Dermis blood vessel endothelial cell (primary cell): ENCODE measurements around the gene PRUNE2. TPM values are rescaled to one million over a fixed set of nuclear protein-coding genes. Genes with fewer than 3 reads are reported as not detected.

Source experiments
- DNase-seq: peaks from one replicate; pipeline ENCODE4 v3.0.0; 2010
- total RNA-seq: library from RNA; depleted of rRNA; stranded (reverse); fragments of >200 nt; gene quantifications from 2 replicates; pipeline ENCODE4 v1.2.3, GENCODE V29; 2014

PRUNE2 gene
- total RNA-seq, 1 donor from 2014 or later = 7.8 TPM

DNA sequence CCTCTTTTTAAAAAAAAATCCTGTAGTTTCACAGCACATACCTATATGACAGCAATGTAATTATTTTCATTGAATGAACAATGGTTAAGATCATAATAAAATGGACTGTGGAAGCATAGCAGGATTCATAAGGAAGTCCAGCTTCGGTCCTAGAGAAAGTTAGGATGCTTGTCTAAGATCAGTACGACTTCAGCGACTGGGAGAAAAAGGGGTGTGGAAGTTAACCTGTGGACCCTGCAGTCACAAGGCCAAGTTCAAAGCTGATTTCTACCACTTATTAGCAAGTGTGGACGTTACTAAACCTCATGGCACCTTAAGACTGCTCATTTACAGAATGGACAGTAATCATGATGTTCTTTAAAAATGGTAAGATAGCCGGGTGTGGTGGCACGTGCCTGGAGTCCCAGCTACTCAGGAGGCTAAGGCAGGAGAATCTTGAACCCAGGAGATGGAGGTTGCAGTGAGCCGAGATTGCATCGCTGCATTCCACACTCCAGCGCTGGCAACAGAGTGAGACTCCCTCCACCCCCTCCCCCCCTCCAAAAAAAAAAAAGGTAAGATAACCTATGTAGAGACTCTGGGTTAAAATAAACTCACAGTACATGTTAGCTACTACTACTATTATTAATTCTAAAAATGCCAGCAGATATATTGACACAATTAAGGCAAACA, 213.3 kb downstream of the PRUNE2 start:
- no peak for DNase-seq

- DNase-seq = peak; percentile 42
These were observed 214.2 kb downstream of the PRUNE2 start for GRCh38 chr9:76691517-76692313.

- no peak for DNase-seq
These were observed 214.9 kb downstream of the PRUNE2 start for GRCh38 chr9:76690973-76691370.

- no peak for DNase-seq
These were observed 215.5 kb downstream of the PRUNE2 start for GRCh38 chr9:76690246-76690972.

DNA sequence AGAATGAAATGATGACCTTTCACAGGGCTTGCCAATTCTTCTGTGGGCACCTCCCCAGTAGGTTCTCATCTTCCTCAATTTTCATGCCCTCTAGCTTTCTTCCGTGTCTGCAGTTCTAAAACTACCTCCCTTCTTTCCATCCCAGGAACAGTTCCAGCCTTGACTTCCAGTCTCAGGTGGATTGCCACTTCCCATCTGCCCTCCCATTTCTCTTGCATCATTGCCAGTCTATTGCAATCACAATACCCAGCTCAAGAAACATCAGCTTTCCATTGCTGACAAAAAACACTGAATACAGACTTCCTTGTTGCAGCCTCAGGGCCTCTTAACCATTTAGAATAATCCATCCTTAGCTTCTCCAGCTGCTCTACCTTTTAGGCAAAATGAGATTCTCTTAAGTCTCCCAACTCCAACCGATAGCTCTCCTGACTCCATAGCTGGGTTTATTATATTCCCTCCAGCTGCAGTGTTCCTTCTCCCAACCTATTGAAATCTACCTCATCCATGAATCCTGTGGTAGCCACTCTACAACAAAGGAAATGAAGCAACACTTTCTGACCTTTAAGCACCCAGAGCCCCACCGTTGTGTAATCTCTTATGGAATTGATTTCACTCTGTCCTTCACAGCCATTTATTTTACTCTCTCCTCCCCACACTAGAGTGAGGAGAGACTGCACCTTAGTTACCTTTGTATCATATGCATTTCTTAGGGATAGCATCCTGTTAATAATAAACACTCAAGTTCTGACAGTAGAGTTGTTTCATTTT, 217.3 kb downstream of the PRUNE2 start:
- no peak for DNase-seq

GRCh38 chr9:76687861-76688391, 218.0 kb downstream of the PRUNE2 start:
- peak; percentile 93 for DNase-seq

DNA sequence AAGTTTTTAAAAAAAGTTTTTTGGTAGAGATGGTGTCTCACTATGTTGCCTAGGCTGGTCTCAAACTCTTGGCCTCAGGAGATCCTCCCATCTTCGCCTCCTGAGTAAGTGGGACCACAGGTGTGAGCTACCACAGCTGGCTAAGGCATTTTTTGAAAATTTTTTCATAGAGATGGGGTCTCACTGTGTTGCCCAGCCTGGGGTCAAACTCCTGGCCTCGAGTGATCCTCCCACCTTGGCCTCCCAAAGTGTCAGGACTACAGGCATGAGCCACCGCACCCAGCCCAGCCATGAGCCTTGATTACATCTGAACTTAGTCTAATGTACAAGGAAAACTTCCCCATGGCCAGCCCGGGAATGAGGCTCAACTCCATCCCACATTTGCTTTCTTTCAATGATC, 219.2 kb downstream of the PRUNE2 start:
- no peak for DNase-seq

DNA sequence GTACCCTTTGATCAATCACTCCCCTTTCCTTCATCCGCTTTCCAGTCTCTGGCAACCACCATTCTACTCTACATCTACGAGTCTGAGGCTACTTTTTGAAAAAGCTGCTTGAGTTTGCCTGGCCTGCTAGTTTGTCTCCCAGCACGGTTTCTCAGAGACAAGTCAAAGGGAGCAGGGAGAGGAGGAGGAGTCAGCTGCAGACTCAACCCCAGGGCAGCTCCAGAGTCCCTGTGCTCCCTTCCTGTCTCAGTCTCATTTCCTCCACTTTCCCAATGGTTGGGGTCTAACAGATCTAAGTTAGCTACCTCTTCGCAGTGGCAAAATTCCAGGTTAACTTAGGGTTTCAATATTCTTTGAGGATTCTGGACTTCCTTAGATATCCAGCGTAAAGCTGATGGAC, 221.7 kb downstream of the PRUNE2 start:
- DNase-seq = no peak

DNA sequence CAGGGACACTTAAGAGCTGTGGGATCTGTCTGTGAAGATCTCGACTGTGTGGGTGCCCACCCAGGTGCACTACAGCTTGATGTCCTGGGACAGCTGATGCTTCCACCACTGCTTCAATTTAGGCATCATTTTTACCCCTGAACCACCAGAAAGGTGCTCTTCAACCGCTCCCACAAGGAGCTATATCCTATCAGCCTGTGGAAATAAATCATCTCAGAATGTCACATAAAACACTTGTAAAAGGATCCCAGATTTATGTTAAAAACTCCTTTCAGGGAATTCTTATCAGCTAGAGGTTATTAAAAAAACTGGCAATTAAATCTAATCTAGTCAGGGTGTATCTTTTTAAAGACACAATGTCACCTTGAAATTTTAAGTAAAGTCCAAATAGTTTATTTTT, 224.4 kb downstream of the PRUNE2 start:
- no peak for DNase-seq

DNA sequence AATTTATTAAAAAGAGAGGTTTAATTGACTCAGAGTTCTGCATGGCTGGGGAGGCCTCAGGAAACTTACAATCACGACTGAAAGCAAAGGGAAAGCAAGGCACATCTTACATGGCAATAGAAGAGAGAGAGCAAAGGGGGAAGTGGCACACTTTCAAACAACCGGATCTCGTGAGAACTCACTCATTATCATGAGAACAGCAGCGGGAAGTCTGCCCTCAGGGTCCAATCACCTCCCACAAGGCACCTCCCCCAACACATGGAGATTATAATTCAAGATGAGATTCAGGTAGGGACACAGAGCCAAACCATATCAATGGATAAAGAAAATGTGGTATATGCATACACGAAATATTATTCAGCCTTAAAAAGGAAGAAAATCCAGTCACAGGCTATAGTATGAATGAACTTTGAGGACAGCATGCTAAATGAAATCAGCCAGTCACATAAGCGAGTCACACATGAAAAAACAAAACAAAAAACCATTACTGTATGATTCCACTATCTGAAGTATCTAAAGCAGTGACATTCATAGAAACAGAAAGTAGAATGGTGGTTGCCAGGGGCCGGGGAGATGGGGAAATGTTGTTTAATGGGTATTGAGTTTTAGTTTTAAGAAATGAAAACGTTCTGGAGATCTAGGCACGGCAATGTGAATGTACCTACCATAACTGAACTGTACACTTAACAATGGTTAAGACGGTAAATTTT, 225.0 kb downstream of the PRUNE2 start:
- no peak for DNase-seq

DNA sequence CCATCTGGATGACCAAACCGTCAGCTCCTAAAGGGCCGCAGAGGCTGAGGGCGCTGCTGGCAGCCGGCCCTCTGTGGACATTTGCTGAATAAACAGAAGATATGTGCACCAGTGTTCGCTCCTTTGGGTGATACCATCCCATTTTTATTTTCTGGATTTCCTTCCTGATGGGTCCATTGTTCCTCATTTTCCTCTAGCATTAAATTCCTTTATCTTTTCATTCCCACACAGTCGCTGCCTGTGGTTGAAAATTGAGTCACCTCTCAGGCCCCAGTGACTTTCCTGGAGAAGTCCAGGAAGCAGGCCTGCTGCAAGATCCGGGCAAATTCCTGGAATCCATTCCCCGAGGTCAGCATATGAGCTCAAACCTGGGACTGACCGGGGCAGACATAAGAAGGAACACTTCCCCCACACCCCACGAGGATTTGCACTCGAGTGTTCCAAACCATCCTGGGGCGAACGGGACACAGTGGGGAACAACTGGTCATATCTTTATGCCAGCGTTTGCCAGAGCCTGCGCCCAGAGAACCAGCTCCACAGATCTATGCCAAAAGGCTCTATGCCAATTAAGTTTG, 228.3 kb downstream of the PRUNE2 start:
- DNase-seq = peak; percentile 91

DNA sequence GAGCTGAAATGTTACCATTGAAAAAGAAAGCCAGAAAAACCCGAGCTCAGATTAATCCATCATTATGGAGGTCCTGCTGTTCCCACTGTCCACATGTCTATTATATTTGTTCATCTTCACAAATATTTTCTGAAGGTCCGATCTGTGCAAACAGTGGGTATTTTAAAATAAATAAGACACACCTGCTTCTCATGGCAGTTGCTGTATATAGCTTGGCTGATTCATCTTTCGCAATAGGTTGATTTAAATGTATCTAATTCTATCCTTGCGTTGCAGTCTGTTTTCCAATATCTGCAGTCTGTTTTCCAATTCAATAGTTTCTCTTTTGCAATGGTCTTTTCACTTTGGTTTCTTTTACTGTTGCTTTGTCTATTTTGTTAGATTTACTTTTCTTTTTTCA, 229.1 kb downstream of the PRUNE2 start:
- peak; percentile 27 for DNase-seq

- DNase-seq = peak; percentile 41
These were observed 238.4 kb downstream of the PRUNE2 start for GRCh38 chr9:76667521-76667957.

GRCh38 chr9:76665966-76666365, 239.9 kb downstream of the PRUNE2 start:
- DNase-seq = peak; percentile 54

GRCh38 chr9:76665458-76665857, 240.5 kb downstream of the PRUNE2 start:
- DNase-seq = no peak

- DNase-seq = no peak
These were observed 241.8 kb downstream of the PRUNE2 start for GRCh38 chr9:76664120-76664519.

GRCh38 chr9:76662476-76663281, 243.2 kb downstream of the PRUNE2 start:
- DNase-seq = peak; percentile 78

DNA sequence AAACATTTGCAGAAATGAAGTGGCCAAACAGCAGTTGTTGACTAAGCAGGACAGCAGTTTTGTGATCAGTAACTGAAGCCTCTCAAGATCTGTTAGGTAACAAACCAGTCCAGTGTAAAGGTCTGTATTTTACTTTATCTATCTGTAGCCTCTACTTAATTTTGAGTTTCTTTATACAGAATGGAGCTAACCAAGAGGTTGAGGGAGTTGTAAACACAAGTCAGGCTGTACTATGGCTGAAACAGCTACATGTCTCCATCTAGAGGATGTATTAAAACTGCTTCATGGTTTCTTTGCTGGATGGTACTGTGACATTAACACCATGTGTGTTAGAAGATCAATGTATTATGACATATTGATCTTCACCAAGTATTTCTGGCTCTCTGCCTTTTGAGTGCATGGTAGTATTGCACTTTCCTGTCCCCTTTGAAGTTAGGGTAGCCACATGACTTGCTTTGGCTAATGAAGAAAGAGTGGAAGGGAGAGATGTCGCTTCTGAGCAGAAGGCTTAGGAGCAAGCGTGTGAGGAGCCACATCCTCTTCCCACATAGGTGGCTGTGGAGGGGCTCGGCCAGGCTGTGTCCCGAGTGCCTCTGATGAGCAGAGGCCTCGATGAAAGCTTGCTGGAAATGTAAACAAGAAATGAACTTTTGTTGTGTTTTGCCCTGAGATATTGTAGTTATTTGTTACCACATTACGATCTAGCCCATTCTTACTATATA, 247.2 kb downstream of the PRUNE2 start:
- DNase-seq = peak; percentile 79

DNA sequence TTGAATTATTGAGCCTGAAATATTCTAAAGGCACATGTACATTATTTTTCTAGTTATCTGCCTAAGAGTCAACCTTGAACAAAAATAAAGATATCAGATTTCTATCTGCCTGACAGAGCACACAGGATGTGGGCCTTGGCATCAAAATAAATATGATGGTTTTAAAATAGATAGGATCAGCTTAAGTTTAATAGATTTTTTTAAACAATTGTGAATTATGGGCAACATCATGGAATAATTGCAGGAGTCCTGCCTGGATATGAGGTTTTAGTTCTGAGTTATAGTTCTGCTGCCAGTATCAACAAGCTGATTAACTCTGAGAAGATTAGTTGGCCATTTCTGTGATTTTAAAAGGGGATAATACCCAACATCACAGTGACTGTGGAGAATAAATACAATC, 248.6 kb downstream of the PRUNE2 start:
- DNase-seq = no peak

DNA sequence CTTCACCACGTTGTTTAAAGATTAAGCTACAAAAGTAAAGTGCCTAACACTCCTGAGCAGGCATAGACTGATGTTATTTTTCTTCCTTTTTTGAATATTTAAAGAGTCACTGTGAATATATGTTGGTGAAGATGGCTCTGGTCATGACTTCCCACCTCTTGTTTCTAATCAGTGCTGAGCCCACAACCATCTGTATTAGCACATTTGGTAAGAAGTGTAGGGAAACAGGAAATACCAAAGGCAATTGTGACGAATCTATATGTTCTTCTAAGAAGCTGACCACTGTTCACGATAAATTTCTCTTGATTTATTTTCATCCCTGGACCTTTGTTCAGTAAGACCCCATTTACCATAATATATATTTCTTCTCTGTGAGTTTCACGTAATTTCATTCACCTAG, 249.9 kb downstream of the PRUNE2 start:
- peak; percentile 33 for DNase-seq
